SKM-1 treated with dmso at 0.1 percent for 144 hours (cell line): Measurements from ENCODE around the gene ST6GALNAC6.
A peak's percentile ranks its signal among the peaks of the same experiment; 100 is the strongest.

Source experiments
- DNase-seq: peaks from one replicate; lab custom pipeline; 2025; ENCODE audit not compliant: unreplicated experiment; lab: John Stamatoyannopoulos, UW

ST6GALNAC6 gene, protein sequence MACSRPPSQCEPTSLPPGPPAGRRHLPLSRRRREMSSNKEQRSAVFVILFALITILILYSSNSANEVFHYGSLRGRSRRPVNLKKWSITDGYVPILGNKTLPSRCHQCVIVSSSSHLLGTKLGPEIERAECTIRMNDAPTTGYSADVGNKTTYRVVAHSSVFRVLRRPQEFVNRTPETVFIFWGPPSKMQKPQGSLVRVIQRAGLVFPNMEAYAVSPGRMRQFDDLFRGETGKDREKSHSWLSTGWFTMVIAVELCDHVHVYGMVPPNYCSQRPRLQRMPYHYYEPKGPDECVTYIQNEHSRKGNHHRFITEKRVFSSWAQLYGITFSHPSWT

DNA sequence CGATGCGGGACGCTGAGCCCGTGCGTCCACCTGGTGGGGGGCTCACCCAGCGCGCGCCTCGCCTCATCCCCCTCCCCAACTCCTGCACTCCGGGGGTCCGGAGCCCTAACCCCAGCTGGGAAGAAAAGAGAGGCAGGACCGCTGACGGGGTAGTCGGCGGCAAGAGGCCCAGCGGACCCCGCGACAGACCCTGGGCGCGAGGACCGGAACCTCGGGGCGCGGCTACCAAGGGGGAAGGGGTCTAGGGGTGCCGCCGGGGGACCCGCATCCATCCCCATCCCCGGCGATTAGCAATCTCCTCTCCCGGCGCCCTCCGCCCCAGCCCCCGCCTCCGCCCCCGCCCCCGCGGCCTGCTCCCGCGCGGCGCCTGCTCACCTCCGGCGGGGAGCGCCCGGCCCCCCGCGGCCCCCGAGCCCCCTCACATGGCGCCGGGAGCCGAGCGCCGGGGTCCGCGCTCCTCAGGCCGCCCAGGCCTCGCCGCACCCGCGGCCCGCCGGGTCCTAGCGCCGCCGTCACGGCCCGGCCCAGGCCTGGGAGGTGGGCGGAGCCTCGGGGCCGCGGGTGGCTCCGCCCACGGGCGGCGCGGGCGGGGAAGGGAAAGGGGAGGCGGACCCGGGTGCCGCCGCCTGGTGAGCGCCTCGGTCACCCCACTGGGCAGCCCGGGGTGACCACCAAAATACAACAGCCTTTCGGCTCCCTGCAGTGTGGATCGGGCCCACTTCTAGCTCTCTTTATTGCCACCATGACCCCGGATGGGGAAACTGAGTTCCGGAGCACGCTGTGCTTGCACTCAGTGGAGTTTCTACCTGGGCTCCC is at the start of gene ST6GALNAC6:
TSS of gene ST6GALNAC6 (minus strand) at position 476 of the 816 bp plus-strand sequence. CDS start 1,622 bp downstream, outside the sequence.
- DNase-seq, result peak; percentile 71

DNA sequence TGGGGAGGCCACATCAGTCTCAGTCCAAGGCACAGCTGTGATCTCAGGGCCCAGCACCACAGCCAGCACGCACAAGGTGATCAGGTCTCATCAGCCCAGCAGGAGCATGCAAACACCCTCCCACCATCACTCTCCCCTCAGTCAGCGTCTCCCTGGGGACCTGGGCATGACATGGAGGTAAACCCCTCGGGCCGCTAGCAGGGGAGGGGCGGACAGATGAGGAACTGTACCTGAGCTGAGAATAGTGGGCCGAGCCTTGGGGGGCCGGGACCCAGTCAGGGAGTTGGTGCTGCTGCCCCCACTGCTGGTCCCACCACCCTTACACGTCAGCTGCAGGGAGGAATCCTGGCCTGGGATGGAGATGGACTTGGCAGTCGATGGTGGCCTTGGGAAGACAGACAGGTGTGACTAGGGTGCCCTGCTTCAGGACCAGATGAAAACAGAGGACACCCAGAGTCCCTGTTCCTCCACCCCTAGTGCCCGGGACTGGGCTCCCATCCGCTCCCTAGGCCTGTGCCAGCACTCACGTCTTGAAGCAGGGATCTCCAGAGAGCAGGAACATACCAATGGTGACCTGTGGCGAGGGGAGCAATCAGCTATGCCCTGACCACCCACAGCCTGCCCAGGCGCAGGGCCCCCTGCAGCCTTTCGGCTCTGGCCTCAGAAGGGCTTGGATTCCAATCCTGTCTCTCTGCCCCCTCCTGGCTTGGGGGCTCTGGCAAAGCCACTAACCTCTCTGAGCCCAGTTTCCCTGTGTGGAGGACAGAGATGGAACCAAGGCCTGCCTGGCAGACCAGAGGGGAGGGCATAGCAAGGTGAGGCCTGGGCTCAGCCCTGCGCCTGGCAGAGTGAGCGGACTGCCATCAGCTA is 48.7 kb upstream of the ST6GALNAC6 start:
- DNase-seq, result no peak

DNA sequence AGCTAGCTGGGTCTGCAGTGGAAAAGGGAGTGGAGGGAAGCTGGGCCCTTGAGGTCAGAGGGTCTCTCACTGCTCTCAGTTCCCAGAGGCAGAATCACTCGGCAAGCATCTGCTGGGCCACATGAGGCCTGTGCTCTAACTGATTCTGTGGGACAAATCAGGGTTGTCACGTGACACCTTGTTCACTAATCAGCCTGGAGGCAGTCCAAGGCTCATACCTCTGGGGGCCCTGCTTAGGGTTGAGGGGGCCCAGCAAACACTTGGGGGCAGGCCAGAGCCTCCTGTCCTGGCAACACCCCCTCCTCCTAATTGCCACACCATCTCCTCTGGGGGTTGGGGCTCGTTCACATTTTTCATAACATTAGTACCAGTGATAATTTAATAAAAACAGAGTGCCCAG is 47.3 kb upstream of the ST6GALNAC6 start:
- DNase-seq, result no peak

DNA sequence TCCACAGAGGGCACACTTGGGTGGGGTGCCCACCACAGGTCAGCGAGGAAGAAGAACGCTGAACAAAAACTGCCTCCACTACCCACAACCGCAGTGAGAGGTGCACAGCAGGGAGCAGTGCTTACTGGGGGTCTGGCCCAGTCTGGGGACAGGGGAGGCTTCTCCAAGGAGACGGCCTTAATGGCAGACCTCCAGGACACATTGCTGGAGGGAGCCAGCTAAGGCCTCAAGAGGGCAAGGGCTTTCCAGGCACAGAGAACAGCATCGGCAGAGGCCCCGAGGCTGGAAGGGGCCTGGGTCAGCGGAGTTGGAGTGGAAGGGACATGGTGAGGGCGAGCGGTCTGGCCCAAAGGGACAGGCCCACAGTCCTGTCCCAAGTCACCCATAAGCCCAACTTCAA is 46.5 kb upstream of the ST6GALNAC6 start:
- DNase-seq, result no peak

DNA sequence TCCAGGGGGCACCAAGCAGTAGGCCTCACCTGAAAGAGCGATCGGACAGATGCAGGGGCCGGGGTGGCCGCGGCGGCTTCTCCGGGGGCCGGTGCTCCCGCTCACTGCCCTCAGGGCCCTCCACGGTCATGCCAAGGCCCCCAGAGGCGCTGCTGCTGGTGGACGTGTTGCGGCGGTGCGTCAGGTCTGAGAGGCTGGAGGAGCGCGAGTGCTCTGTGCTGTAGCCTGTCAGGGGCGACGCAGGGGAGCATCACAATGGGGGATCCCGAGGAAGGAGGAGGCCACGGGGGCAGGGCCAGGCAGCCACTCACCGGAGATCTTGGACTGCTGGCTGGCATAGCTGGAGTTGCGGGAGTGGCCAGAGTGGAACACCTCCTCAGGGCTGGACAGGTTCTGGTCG is 45.9 kb upstream of the ST6GALNAC6 start:
- DNase-seq, result no peak

DNA sequence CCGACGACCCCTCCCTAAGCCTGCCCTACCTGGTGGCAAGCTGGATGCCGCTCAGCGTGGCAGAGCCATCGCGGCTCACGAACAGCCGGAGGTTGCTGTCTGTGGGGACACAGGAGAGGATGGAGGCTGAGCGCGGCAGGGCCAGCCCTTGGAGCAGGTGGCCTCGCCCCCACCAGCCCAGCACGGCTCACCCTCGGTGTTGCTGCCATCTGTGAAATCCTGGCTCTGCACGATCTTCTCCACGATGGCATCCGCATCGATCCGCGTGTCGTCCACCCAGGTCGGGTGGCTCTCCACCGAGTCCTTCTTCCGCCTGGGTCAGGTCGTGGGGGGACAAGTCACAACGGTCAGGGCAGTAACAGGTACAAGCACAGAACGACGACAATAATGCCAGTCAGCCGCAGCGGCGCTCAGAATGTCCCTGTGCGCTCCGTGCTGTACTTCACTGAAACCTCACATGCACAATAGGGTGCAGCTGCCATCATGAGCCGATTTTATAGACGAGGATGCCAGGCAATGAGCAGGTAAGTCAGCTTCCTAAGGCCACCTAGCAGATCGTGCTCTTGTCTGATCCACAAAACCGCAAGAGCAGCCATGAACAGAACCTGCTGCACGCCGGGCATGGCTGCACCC is 45.3 kb upstream of the ST6GALNAC6 start:
- no peak for DNase-seq

DNA sequence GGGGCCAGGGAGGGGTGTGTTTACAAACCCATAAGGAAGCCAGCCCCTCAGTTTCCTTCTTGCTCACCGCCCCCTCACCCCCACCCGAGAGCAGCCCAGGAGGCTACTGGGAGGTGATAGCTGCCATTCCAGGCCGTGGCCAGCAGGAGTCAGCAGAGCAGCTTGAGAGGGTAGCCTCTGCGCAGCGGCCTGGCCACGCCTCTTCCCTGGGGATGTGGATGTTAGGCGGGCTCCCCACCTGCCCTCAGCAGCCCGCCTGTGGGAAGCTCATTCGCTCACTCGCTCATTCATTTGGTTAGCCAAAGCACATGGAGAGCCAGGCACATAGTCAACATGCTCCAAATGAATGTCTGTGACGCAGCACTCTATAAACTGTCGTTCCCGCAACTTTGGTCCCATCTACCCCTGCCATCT is 44.3 kb upstream of the ST6GALNAC6 start:
- DNase-seq, result peak; percentile 66

DNA sequence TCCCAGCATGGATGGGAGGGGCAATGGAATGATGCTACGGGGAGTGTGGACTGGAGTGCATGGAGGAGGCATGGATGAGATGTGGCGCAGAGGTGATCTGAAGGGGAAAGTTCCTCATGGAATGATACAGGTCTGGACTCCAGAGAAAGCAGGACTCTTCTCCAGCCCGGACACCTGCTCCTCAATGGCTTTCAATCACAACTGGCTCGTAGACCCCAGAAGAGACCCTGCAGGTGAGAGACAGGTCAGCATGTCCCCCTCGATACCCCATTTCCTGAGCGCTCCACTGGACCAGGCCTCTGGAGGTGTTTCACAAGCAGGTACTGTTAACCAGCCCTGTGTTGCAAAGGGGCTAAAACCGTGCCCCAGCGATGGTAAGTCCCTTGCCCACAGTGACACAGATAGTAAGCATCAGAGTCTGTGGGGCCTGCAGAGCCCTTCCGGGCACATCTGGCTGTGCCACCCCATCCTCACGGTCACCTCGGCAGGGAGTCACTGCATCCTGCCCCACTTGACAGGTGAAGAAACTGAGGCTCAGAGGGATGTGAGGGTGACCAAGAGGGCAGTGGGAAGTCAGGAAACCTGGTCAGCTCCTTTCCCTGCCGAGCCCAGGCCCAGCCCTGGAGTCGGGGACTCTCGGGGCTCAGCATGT is 43.7 kb upstream of the ST6GALNAC6 start:
- DNase-seq, result no peak

DNA sequence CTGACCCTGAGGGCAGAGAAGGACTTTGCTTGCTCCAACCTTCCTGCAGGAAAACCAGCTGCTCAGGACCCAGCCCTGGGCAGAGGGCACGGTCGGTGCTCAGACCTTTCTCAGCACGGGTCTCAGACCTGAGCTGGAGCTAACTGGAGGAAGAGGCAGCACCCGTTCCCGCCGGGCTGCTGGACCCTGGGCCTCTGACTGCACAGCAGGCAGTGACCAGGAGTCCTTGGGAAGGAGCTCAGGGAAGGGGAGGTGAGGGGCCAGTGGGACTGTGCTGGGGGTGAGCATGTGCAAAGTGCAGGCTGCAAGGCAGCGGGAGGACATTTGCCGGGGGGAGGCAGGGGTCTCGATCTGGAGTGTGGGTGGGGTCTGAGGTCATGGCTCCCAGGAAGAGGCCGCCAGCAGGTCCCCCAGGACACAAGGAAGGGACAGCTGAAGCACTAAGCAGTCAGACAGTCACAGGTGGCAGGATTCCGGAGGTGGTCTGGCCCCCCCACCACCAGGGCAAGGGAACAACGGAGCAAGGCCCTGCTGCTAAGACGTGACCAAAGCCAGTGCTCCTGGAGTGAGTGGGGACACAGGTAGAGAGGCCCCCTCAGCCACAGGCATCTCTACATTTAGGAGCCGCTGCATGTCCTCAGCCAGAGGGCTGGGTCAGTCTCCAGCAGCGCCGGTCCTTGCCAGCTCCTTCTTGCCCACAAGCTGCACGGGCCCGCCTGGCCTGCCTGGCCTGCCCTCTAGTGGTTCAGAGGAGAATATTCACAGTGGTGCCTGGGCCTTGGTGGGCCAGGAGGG is 43.0 kb upstream of the ST6GALNAC6 start:
- peak; percentile 43 for DNase-seq

DNA sequence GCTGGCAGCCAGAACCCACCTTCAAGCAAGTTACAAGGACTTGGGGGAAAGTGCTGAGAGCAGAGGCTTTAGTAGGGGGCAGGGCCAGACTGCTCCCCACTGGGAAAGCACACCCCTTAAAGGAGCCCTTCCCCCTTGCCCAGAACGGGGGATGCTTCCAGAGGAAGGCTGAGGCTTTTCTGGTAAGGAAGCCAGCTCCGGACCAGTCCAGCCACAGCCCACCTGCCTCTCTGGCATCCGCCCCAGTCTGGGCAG is 42.5 kb upstream of the ST6GALNAC6 start:
- DNase-seq, result no peak

DNA sequence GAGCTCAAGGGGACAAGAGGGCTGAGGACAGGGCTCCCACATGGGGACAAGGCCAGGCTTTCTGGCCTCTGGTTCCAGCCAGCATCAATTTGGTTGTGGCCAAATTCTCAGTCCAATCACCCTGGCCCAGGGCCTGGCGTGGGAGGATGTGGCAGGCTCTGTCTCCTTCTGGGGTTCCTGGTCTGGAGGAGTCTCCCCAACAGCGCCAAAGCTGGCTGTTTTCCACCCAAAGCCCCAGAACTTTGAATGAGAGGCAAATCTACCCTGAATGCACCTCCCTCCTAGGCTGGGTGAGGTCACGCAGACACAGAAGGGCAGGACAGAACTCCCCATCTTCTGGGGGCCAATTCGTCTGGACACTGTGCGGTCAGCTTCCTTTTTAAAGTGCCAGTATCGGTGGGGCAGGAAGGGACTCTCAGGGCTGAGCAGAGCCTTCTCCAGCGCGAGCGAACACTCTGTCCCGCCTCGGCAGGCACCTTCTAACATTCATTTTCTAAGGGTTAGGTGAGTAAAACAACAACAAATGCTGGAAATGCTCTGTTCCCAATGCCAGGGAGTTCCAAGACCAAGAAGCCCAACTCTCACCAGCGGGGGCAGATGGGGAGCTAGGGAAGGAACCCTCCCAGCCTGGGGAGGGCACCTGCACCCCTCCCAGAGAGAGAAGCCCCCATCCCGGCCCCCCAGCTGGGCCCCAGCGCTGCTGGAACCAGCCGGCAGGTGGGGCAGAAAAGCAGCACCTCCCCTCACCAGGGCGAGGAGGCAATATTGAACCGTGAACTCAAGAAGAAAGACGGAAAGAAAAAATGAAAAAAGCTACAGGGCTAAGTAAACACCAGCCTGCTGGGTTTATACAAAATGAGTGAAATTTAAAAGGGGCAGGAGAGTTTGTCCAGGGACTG is 41.9 kb upstream of the ST6GALNAC6 start:
- DNase-seq, result no peak

DNA sequence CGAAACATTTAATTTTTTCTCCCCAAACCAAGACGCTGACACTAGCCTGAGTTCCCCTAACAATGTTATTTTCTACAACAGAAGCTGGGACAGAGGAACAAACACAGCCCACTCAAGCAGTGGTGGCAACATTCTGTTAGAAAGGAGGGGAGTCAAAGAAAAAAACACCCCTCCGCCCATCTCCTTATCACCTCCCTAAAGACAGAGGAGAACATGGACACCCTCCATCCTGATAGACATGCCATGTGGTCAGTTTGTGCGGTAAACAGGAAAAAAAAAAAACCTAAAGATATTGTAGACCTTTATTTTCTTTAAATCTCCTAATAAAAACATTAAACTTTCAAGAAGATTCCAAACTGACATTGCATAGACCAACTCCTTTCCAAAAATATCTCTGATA is 41.2 kb upstream of the ST6GALNAC6 start:
- no peak for DNase-seq

DNA sequence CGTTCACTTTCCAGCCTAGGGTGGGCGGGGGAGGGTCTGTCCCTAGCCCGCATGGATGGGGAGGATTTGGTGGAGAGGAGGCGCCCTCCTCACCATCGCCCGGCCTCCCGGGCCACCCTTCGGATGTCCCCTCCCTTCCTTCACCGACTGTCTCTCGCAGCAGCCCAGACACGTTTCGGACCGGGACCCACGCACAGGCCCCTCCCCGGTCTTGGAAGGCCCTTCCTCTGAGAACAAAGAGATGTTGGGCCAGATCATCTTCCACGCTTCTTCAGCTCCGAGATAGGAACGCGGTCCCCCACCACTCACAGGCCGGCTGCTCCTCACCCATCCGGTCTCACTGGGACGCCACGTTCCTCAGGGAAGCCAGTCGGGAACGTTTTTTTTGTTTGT is 38.9 kb upstream of the ST6GALNAC6 start:
- DNase-seq, result no peak

DNA sequence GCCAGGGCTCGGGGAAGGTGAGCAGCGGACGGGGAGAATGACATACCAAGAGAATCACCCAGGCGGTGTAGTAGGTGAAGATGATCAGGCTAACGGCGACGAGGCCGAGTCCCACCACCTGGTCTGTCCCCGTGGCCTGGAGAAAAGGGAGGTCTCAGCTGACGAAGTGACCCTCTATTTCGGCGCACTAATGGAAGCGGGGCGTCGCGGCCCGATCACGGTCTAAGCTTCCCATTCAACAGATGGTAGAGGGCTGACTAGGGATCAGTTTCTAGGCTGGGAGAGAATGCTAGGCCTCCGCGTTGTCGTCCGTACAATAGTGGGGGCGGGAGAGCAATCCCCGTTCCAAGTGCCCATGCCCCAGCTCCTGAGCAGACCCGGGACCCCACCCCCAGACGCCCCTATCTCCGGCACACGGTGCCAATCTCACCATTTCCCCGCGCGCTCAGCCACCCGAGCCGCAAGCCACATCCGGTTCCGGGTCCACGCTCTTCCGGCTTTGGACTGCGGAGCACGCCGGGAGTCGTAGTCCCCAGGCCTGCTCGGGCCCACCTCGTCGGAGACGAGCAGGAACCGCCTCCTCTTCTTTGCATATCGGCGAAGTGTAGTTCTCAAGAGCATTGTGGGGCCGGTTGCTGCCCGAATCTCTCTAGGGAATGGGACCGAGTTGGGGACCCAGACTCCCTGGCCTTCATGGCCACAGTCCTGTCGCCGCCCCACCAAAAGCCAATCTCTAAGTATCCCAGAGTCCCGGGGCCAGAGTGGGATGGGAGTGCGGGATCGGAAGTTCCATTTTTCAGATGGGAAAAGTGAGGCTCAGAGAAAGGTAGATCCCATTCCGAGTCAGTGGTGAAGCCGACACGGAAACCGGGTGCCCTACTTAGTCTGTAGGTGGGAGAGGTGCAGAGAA is 38.2 kb upstream of the ST6GALNAC6 start, which contains the start of gene DPM2:
TSS of gene DPM2 (minus strand) at position 467 of the 910 bp plus-strand sequence. CDS start at position 433, 34 bp downstream.
- DNase-seq, result peak; percentile 83

DNA sequence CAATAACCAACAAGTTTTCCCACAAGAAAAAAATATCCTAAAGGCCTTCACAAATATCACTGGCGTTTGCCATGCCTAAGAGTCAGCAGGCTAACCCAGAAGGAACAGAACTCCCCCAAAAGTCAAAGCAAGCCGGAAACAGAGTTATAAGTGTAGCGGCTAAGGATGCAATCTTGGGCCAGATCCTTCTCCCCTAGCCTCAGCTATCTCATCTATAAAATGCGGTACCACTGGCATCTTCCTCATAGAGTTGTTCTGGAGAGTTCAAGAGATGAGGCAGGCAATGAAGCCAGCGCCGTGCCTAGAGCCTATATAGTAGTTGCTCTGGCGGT is 37.6 kb upstream of the ST6GALNAC6 start:
- DNase-seq, result no peak

DNA sequence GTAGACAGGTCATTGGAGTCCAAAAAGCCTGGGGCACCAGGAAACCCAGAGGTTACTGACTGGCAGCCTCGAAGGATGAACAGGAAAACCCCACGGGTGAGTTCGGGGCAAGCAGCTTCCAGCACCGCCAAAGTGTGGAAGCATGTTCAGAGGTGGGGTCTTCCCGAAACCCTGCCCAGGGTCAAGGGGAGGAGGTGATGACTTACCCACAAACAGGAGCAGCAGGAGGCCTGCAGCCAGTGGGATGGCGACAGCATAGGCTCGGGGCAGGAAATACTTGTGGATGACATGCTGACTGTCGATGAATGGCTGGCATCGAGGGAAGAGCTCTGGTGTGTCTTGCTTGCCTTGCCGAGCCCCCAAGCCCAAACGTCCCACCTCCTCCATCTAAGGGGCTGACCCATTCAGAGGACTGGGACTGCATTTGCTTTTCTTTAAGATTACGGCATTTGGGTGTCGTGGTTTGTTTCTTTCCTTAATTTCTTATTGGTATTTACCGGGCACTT is 37.0 kb upstream of the ST6GALNAC6 start:
- no peak for DNase-seq

DNA sequence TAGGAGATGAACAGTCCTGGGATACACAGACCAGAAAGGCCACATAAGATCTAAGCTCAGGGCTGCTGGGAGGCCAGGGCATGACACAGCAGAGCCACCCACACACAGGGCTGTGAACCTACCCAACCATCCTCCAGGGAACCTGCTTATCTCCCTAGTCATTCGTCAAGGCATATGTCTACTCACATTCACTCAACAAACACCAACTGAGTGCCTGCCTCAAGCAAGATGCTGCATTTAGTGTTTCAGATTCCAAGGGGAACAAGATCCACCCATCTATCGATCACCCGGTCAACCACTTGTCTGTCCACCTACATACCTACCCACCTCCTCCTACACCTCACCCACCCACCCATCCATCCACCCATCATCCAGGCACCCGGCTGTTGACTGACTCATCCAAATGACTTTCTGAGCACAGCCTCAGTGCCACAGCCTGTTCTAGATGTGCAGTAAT is 36.4 kb upstream of the ST6GALNAC6 start:
- no peak for DNase-seq

DNA sequence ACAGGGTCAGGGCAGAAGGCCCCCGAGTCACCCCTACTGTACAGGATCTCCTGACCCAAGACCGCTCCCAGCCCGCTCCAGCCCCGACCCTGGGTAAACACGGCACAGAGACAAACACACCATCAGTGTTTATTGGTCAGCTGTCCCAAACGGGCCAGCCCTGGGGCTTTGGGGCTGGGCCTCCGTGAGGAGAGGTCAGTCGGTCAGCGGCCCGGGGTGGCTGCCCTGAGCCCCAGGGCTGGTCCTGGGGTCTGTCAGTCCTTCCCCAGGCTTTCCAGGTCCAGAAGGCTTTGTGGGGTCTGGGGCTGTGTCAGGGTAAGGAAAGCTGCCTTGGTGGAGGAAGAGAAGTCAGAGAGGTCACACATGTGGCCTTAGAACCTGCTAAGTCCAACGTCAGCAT is 35.6 kb upstream of the ST6GALNAC6 start:
- DNase-seq, result no peak
